HG02885 (cell line): ENCODE data around the gene EXOC6.

Source experiments
- ATAC-seq: cut with Tn5 transposase; IDR thresholded peaks from one replicate; pipeline ENCODE4 v1.9.1; 2021; ENCODE audit warnings: mild to moderate bottlenecking; ENCODE audit not compliant: unreplicated experiment, poor library complexity

Gene EXOC6

DNA sequence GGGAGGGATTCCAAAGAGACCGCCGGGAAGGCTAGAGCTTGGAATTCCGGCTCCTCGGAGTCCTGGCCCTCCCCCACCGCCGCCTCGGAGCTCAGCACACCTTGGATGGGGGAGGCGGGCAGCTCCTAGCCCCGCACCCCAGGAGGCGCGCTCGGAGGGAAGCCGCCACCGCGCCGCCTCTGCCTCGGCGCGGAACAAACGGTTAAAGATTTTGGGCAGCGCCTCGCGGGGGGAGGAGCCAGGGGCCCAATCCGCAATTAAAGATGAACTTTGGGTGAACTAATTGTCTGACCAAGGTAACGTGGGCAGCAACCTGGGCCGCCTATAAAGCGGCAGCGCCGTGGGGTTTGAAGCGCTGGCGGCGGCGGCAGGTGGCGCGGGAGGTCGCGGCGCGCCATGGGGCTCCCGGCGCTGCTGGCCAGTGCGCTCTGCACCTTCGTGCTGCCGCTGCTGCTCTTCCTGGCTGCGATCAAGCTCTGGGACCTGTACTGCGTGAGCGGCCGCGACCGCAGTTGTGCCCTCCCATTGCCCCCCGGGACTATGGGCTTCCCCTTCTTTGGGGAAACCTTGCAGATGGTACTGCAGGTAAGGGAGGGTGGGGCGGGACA, 225.3 kb downstream of the EXOC6 start, which contains the start of gene CYP26A1:
CYP26A1 (plus strand) TSS at position 355 of the 608 bp plus-strand sequence; CDS start at position 397, 42 bp downstream.
- ATAC-seq, result no peak

- ATAC-seq, result no peak
Observed at GRCh38 chr10:93074147-93074596, 225.9 kb downstream of the EXOC6 start.

GRCh38 chr10:93074597-93075368, 226.5 kb downstream of the EXOC6 start:
- no peak for ATAC-seq

- no peak for ATAC-seq
Observed at GRCh38 chr10:93075369-93076221, 227.3 kb downstream of the EXOC6 start.

GRCh38 chr10:93076871-93077270, 228.6 kb downstream of the EXOC6 start:
- no peak for ATAC-seq

- ATAC-seq, result no peak
Observed at GRCh38 chr10:93077860-93078337, 229.6 kb downstream of the EXOC6 start.

DNA sequence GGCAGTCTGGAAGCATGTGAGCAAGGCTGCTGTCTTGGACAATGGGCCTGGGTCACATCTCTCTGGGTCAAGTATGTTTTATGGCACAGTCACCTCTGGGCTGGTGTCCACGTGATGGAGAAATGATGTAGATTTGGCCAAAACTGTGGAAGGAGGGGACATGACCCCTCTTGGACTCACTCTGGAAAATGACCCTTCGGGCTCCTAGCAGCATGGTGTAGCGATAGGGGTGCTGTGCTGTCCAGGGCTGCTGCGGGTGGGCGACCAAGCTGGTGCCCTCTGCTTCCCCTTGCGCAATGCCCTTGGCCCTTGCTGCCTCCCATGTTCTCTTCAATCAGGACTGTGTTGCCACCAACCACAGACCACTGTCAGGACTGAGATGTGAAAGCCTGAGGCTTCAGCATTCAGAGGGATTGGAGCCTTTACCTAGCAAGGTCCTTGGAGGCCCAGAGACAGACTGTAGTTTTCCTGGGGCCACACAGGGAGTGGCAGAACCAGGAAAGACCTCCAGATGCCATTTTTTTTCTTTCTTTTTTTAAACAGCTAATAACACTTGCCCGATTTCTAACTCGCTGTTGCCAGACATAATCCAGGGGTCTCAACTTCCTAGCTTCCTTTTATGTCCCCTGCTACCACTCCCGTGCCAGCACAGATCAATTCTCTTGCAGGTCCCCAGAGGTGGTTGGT, 231.5 kb downstream of the EXOC6 start:
- no peak for ATAC-seq

DNA sequence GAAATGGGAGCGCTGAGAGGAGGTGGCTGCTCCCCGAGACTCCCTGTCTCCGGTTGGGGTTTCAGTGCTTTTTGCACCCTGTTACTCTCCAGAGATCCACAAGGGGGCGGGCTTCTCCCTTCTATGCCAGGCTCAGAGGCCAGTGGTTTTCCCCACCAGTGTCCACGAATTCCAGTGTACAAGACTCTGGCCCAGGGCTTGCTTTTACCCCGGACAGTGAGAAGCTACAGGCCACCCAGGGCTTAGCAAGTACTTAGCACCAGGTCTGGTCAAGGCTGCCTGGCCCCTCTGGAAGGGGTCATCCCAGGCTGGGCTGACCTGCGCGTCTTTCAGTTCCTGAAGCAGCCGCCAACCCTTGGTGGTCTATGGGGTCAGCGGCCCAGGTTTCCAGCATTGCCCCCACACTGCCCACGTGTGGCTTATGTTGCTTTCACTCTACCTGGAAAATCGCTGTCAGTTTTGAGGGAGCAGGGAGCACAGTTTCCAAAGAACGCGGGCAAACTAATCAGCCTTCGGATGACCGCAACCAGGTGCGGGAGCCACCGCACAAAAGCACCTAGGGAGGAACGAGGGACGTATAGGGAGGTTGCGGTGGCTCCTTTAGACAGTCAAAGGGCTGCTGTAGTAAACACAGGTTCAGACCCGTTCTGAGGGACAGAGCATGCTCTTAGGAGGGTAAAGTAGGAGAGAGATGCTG, 232.2 kb downstream of the EXOC6 start:
- ATAC-seq, result peak; percentile 52

GRCh38 chr10:93081318-93081717, 233.0 kb downstream of the EXOC6 start:
- ATAC-seq, result no peak

GRCh38 chr10:93081834-93082233, 233.5 kb downstream of the EXOC6 start:
- ATAC-seq, result no peak

DNA sequence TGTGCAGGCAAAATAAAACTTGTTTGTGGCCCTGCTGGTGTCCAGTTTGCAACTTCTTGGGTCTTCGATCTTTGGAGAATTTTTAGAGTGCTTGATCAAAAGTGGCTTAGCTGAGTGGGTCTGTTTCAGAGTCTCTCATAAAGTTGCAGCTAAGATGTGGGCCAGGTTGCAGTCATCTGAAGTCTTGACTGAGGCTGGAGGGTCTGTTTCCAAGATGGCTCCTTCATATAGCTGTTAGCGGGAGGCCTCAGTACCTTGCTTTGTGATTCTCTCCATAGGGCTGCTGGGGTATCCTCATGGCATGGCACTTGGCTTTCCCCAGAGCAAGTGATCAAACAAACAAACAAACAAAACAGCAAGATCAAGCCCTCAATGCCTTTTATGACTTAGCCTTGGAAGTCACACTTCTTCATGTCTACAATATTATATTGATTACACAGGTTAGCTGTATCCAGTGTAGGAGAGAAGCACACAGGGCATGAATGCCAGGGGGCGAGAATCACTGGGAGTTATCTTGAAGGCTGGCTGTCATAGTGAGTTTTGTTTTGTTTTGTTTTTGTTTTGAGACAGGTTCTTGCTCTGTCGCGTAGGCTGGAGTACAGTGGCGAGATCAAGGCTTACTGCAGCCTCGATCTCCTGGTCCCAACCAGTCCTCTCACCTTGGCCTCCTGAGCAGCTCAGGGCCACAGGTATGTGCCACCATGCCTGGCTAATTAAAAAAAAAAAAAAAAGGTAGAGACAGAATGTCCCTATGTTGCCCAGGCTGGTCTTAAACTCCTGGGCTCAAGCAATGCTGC, 235.6 kb downstream of the EXOC6 start:
- ATAC-seq, result no peak

DNA sequence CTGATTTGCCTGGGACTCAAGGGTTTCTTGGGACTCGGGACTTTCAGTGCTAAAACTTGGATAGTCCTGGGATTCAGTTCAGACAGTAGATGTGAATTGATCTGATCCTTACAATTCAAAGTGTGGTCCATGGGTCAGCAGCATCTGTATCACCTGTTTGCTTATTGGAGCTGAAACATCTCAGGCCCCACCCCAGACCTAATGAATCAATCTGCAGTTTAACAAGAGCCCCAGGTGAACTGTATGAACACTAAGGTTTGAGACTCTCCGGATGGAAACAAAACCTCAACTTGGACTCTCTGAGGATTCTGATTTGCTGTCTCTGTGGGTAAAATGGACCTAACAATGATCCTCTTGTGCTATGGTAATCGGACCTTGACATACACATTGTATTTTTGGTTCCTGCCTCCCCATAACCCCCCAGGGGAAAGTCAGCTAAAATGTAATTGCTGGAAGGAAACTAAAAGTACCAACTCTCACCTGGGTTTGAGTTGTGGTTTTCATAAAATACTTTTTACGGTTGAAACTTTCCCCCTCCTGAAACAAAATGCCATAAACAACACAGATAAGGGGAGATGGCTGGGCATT, 237.0 kb downstream of the EXOC6 start:
- no peak for ATAC-seq

GRCh38 chr10:93086289-93086688, 238.0 kb downstream of the EXOC6 start:
- no peak for ATAC-seq

DNA sequence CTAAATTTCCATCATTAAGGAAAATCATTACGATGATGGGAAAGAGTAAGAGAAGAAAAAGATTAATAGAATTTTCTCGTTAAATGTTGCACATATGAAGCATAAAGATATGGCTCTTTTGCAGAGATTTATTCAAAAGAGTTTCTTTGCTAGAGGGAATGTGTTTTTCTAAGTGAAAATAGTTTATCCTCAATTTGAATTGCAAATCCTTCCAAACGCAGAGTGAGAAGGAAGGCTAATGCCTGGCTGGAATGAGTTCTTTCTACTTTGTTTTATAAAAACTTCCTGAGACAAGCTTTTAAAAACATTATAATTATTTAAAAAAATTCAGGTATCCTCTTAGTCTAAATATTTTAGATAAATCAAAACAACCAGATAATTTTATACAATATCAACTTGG, 239.5 kb downstream of the EXOC6 start:
- ATAC-seq, result no peak

- ATAC-seq, result no peak
Observed at GRCh38 chr10:93088466-93088865, 240.1 kb downstream of the EXOC6 start.

DNA sequence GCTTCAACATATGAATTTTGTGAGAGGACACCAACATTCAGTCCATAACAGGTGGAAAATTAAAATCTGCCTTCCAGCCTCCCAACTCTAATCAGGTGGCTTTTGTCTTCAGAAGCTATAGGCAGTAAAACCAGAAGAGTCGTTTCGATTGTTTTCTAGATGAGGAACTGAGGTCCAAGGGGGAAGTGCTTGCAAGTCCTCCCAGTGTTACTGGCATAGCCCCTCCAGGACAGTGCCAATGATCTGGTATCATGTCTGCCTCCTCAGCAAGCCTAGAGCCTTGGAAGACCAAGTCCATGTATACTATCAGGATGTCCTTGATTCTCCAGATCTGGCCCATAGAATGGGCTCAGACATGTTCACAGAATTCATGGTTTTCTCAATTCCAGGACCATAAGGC, 242.3 kb downstream of the EXOC6 start:
- no peak for ATAC-seq

- ATAC-seq, result no peak
Observed at GRCh38 chr10:93091960-93092359, 243.6 kb downstream of the EXOC6 start.

DNA sequence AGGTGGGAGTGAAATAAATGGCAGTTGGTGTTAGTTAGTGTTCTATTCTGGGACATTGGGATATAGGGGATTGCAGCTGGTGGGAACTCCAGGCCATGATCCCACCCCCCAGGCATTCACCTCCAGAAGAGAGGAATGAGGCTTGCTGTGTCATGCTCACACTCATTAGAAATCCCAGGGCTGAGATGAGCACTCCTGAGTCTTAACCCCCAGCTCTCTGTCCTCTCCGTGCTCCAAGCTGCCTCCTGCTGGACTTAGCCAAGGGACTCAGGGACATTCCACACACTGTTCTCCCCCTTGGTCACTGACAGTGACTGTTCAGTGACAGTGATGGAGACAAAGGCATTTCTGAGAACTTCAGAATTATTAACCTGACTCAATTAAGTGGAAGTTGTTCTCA, 246.9 kb downstream of the EXOC6 start:
- ATAC-seq, result no peak
